Activated CD4-positive, alpha-beta T cell treated with anti-CD3 and anti-CD28 coated beads, Interleukin-2, Interleukin-6, amounts not matched to agents 100 ng/mL and 50 ng/mL, durations not matched to agents 16 hours and 8 hours (primary cell): ENCODE measurements around the gene KLK15.
"Not testable (repeated sequence)": the region's sequence is repeated elsewhere in the genome, so short reads cannot be mapped to it uniquely, and the experiment has no call there.

Experiments used
- DNase-seq: peaks from one replicate; pipeline ENCODE4 v3.0.0-alpha.2; 2020

KLK15 gene

GRCh38 chr19:50794876-50795663 lies 38.3 kb downstream of the KLK15 start:
- no peak for DNase-seq

- DNase-seq, result peak; percentile 63
These were observed 39.1 kb downstream of the KLK15 start for GRCh38 chr19:50794074-50794875.

DNA sequence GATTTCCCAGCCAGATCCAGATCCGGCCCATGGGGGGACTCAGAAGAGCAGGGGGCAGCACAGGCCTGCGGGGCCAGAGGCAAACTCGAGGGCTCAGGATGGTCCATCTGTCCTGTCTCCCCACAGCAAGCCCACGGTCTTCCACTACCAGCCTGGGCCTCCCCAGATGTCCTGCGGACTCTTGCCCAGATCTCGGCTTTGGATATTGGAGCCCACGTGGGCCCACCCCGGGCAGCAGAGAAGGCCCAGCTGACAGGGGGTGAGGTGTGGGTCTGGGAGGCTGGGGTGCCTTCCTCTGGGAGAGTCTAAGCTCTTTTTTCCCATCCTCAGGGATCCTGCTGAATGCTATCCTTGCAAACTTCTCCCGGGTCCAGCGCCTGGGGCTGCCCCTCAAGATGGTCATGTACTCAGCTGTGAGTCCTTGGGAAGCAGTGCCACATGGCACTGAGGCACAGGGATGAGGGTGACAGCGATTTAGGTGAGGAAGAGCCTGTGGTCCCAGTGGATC lies 39.8 kb downstream of the KLK15 start:
- DNase-seq, result no peak

DNA sequence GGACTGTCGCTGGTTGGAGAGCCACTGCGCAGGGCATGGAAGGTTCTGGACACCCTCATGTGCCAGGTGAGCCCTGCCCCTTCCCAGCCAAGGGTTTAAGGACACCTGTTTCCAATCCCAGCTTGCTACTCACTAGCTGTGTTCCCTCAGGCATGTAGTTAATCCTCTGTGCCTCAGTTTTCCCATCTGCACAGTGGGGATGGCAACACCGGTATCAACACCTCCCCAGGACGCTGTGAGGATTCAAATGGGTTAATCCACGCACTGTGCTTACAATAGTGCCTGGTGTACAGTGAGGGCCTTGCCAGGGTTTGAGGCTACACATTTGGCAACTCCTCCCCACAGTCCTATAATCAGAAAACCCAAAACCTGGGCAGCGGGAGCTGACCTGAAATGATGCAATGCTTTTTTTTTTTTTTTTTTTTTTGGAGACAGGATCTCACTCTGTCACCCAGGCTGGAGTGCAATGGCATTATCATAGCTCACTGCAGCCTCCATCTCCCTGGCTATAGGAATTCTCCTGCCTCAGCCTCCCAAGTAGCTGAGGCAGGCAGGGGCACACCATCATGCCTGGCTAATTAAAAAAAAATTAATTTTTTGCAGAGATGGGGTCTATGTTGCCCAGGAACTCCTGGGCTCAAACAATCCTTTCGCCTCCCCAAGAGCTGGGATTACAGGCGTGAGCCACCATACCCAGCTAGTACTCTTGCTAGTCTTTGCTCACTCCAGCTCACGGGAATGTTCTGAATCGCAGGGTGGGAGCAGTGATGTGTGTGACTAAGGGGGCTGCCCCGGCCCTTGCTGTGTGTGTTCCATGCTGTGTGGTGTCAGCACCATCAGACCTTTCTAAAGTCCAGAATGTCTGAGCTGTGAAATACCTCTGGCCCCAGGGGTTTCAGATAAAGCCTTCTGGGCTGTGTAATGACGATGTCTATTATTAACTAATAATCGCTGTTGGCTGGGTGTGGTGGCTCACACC lies 40.8 kb downstream of the KLK15 start:
- no peak for DNase-seq

- no peak for DNase-seq
These were observed 41.6 kb downstream of the KLK15 start for GRCh38 chr19:50791594-50792271.

DNA sequence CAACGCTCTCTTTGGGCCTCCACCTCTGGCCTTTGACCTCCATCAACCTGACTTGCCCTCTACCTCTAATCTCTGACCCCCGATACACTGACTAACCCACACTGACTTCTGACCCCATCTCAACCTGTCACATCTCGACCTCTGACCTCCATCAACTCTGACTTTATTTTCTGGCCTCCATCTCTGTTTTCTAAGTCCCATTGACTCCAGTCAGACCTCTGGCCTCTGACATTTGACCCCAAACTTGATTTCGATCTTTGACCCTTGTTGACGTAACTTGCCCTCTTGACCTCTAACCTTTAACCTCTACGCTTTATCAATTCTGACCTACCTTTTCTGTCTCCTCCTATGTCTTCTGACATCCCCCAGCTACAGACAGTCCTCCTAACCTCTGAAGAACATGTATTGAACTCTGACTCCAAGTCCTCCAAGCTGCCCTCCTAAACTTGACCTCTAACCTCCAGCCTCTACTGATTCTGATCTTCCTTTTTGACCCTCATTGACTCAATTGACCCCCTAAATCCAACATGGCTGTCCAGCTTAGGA lies 42.4 kb downstream of the KLK15 start:
- DNase-seq, result no peak

DNA sequence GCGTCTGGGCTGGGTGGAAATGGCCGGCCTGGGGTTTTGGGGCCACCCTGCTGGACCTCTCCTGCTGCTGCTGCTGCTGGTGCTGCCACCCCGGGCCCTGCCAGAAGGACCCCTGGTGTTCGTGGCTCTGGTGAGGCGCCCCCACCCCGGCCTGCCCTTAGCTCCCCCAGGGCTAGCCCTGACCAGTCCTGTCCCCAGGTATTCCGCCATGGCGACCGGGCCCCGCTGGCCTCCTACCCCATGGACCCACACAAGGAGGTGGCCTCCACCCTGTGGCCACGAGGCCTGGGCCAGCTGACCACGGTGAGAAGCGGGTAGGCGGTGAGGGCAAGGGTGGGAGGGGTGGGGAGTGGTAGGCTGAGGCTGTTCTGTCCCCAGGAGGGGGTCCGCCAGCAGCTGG lies 43.0 kb downstream of the KLK15 start, which contains the start of gene ACP4:
TSS of gene ACP4 (plus strand) at position 20 of the 400 bp plus-strand sequence. CDS start at position 20, 0 bp downstream.
- no peak for DNase-seq

DNA sequence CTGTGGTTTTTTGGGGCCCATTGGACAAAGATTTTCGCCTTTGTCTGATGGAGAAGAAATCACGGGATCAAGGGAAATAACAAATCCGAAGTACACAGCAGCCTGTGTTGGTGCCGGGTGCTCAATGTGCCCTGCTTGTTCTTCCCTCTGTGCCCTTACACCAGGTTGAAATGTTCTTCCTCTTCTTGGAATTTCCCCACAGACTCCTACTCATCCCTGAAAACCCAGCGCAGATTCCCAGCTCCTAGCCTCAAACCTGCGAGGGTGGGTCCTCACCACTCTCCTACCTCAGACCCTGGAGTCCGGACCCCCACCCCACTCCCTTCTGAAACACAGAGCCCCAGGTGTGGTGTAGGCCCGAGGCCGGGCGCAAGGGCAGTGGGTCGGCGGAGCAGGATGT lies 48.0 kb downstream of the KLK15 start:
- DNase-seq, result no peak

DNA sequence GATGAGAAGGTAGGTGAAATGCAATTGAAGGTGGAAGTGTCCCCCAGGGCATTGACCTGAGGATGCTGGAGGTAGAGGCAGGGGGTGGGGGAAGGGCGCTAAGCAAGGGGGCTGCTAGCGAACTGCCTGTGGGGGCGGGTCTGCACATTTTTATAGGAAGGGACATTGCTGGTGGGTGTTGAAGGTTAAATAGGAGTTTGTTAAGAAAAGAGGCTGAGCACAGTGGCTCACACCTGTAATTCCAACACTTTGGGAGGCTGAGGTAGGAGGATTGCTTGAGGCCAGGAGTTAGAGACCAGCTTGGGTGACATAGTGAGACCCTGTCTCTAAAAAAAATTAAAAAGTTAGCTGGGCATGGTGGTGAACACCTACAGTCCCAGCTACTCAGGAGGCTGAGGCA lies 48.7 kb downstream of the KLK15 start:
- DNase-seq, result no peak

- not testable (repeated sequence) for DNase-seq
These were observed 49.6 kb downstream of the KLK15 start for GRCh38 chr19:50783848-50784152.

GRCh38 chr19:50780753-50781435 lies 52.5 kb downstream of the KLK15 start:
- no peak for DNase-seq

GRCh38 chr19:50779504-50780457 lies 53.6 kb downstream of the KLK15 start:
- no peak for DNase-seq

GRCh38 chr19:50778906-50779430 lies 54.4 kb downstream of the KLK15 start:
- DNase-seq, result no peak

- DNase-seq, result no peak
These were observed 55.5 kb downstream of the KLK15 start for GRCh38 chr19:50777830-50778303.

- DNase-seq, result no peak
These were observed 56.1 kb downstream of the KLK15 start for GRCh38 chr19:50777261-50777660.

GRCh38 chr19:50776131-50776530 lies 57.2 kb downstream of the KLK15 start:
- DNase-seq, result no peak
